ENCODE data around the gene TBC1D3K. TPM values are rescaled to one million over a fixed set of nuclear protein-coding genes. Genes with fewer than 3 reads are reported as not detected.
"Not testable (repeated sequence)": the region's sequence is repeated elsewhere in the genome, so short reads cannot be mapped to it uniquely, and the experiment has no call there.

Gene TBC1D3K
- not detected in 2 replicates for total RNA-seq (2014; rRNA removed; shearing (Covaris generic))

GRCh38 chr17:37924115-37924514 lies at the start of gene TBC1D3K:
TSS of gene TBC1D3K (plus strand) at chr17:37924415. CDS start at chr17:37926000, 1,585 bp downstream.
- not testable (repeated sequence) for DNase-seq (ENCODE audit: low read depth)

- no peak for DNase-seq (ENCODE audit: low read depth)
These were observed 39.7 kb upstream of the TBC1D3K start for GRCh38 chr17:37884516-37884915.

GRCh38 chr17:37885136-37885535 lies 39.1 kb upstream of the TBC1D3K start:
- DNase-seq (ENCODE audit: low read depth): no peak

GRCh38 chr17:37888881-37889280 lies 35.3 kb upstream of the TBC1D3K start:
- no peak for DNase-seq (ENCODE audit: low read depth)

GRCh38 chr17:37896961-37897360 lies 27.3 kb upstream of the TBC1D3K start:
- not testable (repeated sequence) for DNase-seq (ENCODE audit: low read depth)

Other genes with a start within 250 kb of the TBC1D3K start
- not detected in 2 replicates for gene HNF1B, start 179.4 kb upstream of the TBC1D3K start, total RNA-seq (2014; rRNA removed; shearing (Covaris generic))
- not detected in 2 replicates for gene TBC1D3L, start 64.6 kb downstream of the TBC1D3K start, total RNA-seq (2014; rRNA removed; shearing (Covaris generic))
- 0.29 TPM in 1 of 2 replicates, not detected in the other for gene TBC1D3D, start 79.6 kb downstream of the TBC1D3K start, total RNA-seq (2014; rRNA removed; shearing (Covaris generic))
- gene TBC1D3C, start 144.2 kb downstream of the TBC1D3K start, total RNA-seq (2014; rRNA removed; shearing (Covaris generic)): 0.69 and 1.1 TPM in 2 replicates
- gene TBC1D3E, start 203.5 kb downstream of the TBC1D3K start, total RNA-seq (2014; rRNA removed; shearing (Covaris generic)): not detected in 2 replicates